Activated B cell treated with CpG ODN at 0.5 μM for 24 hours (primary cell): Measurements from ENCODE around the gene IFNE. TPM values are rescaled to one million over a fixed set of nuclear protein-coding genes. Genes with fewer than 3 reads are reported as not detected.

Experiments
- ATAC-seq: fragments of 200-7000 bp; cut with Tn5 transposase; one replicate; pipeline ENCODE4 v1.10.0; 2021; ENCODE audit warnings: low read depth, mild to moderate bottlenecking, moderate library complexity
- CTCF ChIA-PET: fragments of 350-600 bp; sonication (Branson Sonifier 250); formaldehyde crosslinking; loops from one replicate; lab custom pipeline; 2021; ENCODE audit warnings: antibody characterized with exemption; lab: Charles Lee
- POLR2A ChIA-PET: fragments of 350-600 bp; sonication (Branson Sonifier 250); formaldehyde crosslinking; loops from one replicate; lab custom pipeline; 2021; ENCODE audit warnings: antibody characterized with exemption; lab: Charles Lee
- DNase-seq: peaks from one replicate; pipeline ENCODE4 v3.0.0; 2022
- H3K27ac Mint-ChIP-seq: one replicate; pipeline ENCODE4 v1.8.0; 2020; ENCODE audit warnings: mixed read lengths
- H3K27me3 Mint-ChIP-seq: one replicate; pipeline ENCODE4 v1.8.0; 2021; ENCODE audit warnings: mixed read lengths
- H3K36me3 Mint-ChIP-seq: one replicate; pipeline ENCODE4 v1.8.0; 2021; ENCODE audit warnings: low read depth, mixed read lengths
- H3K4me1 Mint-ChIP-seq: one replicate; pipeline ENCODE4 v1.8.0; 2021; ENCODE audit warnings: mixed read lengths
- H3K4me3 Mint-ChIP-seq: one replicate; pipeline ENCODE4 v1.8.0; 2020; ENCODE audit warnings: mild to moderate bottlenecking, mixed read lengths
- H3K9me3 Mint-ChIP-seq: one replicate; pipeline ENCODE4 v1.8.0; 2020; ENCODE audit warnings: mixed read lengths
- CTCF ChIP-seq: fragments of 200-600 bp; IDR thresholded peaks from one replicate; pipeline ENCODE4 v1.8.0; 2022; ENCODE audit warnings: antibody characterized with exemption, mild to moderate bottlenecking
- intact Hi-C: fragments of 100-400 bp; cut with micrococcal nuclease; formaldehyde crosslinking; loops from one replicate; pipeline ENCODE4 v1.15.1; 2024
- total RNA-seq: library from RNA; stranded (reverse); gene quantifications from 2 replicates; pipeline ENCODE4 v1.2.3, GENCODE V29; 2022

IFNE gene
- total RNA-seq, 1 donor from 2014 or later, result not detected

- Mint-ChIP-seq H3K36me3 (no peaks in the 10 kb centered on the region), H3K4me1 (no peaks in the 10 kb centered on the region), H3K4me3 (no peak overlapping the region), H3K9me3 (no peaks in the 10 kb centered on the region), H3K27ac (no peak overlapping the region), H3K27me3 (peaks cover 5% of the 10 kb centered on the region)
- TF ChIP-seq CTCF, result no peak
- intact Hi-C loops, result no loop called here
- DNase-seq (no peak), ATAC-seq (no peak)
- CTCF ChIA-PET, result no interaction called here
- POLR2A ChIA-PET, result no interaction called here
Measured at GRCh38 chr9:21506626-21507482, 24.7 kb upstream of the IFNE start.

- H3K9me3 Mint-ChIP-seq, result no peaks in the 10 kb centered on the region
- no peaks in the 10 kb centered on the region for H3K4me1 Mint-ChIP-seq
- ChIA-PET CTCF (no interaction called here), POLR2A (no interaction called here)
- no peak for TF ChIP-seq CTCF
- no peak overlapping the region for H3K27ac Mint-ChIP-seq
- H3K27me3 Mint-ChIP-seq, result peaks cover 5% of the 10 kb centered on the region
- no peak overlapping the region for H3K4me3 Mint-ChIP-seq
- DNase-seq (no peak), ATAC-seq (no peak)
- no peaks in the 10 kb centered on the region for H3K36me3 Mint-ChIP-seq
- intact Hi-C loops, result no loop called here
Measured at GRCh38 chr9:21505425-21506179, 23.5 kb upstream of the IFNE start.

DNA sequence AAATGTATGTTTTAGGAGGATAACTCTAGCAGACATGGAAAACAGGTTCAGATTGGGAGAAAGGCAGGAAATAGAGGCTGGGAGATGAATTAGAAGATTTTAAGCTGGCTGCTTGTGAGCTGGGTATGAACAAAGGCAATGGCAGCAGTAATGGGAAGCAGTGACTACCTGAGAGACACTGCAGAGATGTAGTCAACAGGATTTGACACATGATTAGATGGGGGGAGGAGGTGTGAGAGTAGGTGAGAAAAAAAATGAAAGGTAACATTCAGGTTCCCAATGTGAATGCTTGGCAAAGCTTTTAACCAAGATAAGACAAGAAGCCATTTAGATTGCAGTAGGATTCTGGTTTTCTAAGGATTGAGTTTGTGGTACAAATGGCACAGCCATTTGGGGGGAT, 22.8 kb upstream of the IFNE start:
- ChIA-PET POLR2A (no interaction called here), CTCF (no interaction called here)
- H3K36me3 Mint-ChIP-seq, result no peaks in the 10 kb centered on the region
- ATAC-seq (no peak), DNase-seq (no peak)
- no peaks in the 10 kb centered on the region for H3K9me3 Mint-ChIP-seq
- intact Hi-C loops, result no loop called here
- peaks cover 5% of the 10 kb centered on the region for H3K27me3 Mint-ChIP-seq
- H3K4me1 Mint-ChIP-seq, result no peaks in the 10 kb centered on the region
- no peak overlapping the region for H3K4me3 Mint-ChIP-seq
- no peak overlapping the region for H3K27ac Mint-ChIP-seq
- TF ChIP-seq CTCF, result no peak

- POLR2A ChIA-PET, result no interaction called here
- DNase-seq (no peak), ATAC-seq (no peak)
- Mint-ChIP-seq H3K27ac (no peak overlapping the region), H3K4me3 (no peak overlapping the region), H3K27me3 (peaks cover 5% of the 10 kb centered on the region), H3K36me3 (no peaks in the 10 kb centered on the region), H3K4me1 (no peaks in the 10 kb centered on the region), H3K9me3 (no peaks in the 10 kb centered on the region)
- intact Hi-C loops, result no loop called here
- no peak for TF ChIP-seq CTCF
- CTCF ChIA-PET, result no interaction called here
Measured at GRCh38 chr9:21504113-21504512, 22.0 kb upstream of the IFNE start.

DNA sequence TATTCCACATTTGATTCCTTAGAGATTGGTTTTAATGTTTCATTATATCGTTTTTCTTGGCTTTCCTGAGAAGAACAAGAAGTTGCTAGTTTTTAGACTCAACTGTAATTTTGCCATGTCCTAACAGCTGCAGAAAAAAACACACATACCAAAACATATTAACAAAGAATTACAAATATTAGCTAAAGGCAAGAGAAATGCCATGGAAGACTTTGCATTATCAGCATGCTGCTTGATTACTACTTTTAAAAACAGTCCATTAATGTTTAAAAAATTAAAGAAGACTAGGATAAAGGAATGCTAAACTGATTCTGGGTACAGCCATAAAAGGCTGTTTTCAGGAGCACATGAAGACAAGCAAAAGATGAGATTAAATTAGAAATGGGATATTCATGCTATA, 20.5 kb upstream of the IFNE start:
- no peaks in the 10 kb centered on the region for H3K36me3 Mint-ChIP-seq
- H3K27ac Mint-ChIP-seq, result no peak overlapping the region
- intact Hi-C loops, result no loop called here
- no peaks in the 10 kb centered on the region for H3K9me3 Mint-ChIP-seq
- no peak for DNase-seq
- POLR2A ChIA-PET, result no interaction called here
- H3K27me3 Mint-ChIP-seq, result peaks cover 5% of the 10 kb centered on the region
- no peak for TF ChIP-seq CTCF
- ATAC-seq, result no peak
- no peak overlapping the region for H3K4me3 Mint-ChIP-seq
- CTCF ChIA-PET, result no interaction called here
- H3K4me1 Mint-ChIP-seq, result no peaks in the 10 kb centered on the region
